GM12892 (cell line): ENCODE data around the gene ACOT7.

ENCODE experiments used
- POLR2A ChIP-seq: IDR thresholded peaks from 2 replicates; pipeline ENCODE4 v1.6.1; 2011; ENCODE audit warnings: low read depth, low read length, control low read depth
- POLR2AphosphoS5 ChIP-seq: IDR thresholded peaks from 2 replicates; pipeline ENCODE4 v1.6.1; 2011; ENCODE audit warnings: low read depth, low read length, control low read depth
- TAF1 ChIP-seq: IDR thresholded peaks from 2 replicates; pipeline ENCODE4 v1.6.1; 2011; ENCODE audit warnings: low read depth, mild to moderate bottlenecking, control low read depth, low read length, borderline replicate concordance

DNA sequence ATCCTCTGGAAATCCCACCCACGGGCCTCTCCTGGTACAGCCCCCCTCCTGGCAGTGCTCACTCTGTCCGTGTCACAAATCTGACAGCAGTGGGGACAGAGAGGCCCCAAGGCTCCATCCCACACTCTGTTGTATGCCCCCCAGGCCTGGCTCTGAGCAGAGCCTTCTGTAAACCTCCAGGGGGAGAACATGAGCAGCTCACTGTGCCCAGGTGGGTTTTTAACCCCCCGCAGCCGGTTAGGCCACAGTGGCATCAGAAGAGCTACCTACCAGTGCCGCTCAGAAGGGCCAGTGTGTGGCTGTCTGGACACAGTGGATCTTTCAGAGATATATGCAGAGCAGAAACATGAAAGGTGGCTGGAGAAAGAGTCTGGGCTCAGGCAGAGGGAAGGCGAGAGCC, 120.7 kb downstream of the ACOT7 start:
- TF ChIP-seq POLR2AphosphoS5 (no peak), POLR2A (no peak), TAF1 (no peak)
